ENCODE results near the gene NHSL1.

The NHSL1 gene

GRCh38 chr6:138465007-138465645, 34.2 kb downstream of the NHSL1 start:
- no peak overlapping the region for H3K27ac ChIP-seq (ENCODE audit: low read depth, low read length)
- no peaks in the 10 kb centered on the region for H3K27me3 ChIP-seq (ENCODE audit: low read length)
- no peak overlapping the region for H3K9ac ChIP-seq (ENCODE audit: low read length)
- no peak overlapping the region for H3K4me3 ChIP-seq (ENCODE audit: insufficient read depth, low read length, poor library complexity, severe bottlenecking)
- no peak overlapping the region for H2AFZ ChIP-seq (ENCODE audit: low read depth, low read length, severe bottlenecking)
- H4K20me1 ChIP-seq (ENCODE audit: low read depth, low read length) = no peaks in the 10 kb centered on the region
- TF ChIP-seq CTCF (IDR thresholded peaks at IDR 0.05; ENCODE audit: insufficient read depth, low read length, poor library complexity, severe bottlenecking) (no peak), EZH2phosphoT487 (conservative IDR thresholded peaks at IDR 0.05; ENCODE audit: low read length) (no peak)
- no peaks in the 10 kb centered on the region for H3K36me3 ChIP-seq (ENCODE audit: low read length)
- no peak overlapping the region for H3K4me2 ChIP-seq (ENCODE audit: low read depth, low read length, poor library complexity, severe bottlenecking)
- no peaks in the 10 kb centered on the region for H3F3A ChIP-seq (ENCODE audit: insufficient read depth)
- no peaks in the 10 kb centered on the region for H3K9me3 ChIP-seq (ENCODE audit: insufficient read depth, low read length)
- H3K9me2 ChIP-seq (replicated peaks; ENCODE audit: insufficient read depth, low read length) = no peaks in the 10 kb centered on the region
- H3K79me2 ChIP-seq (ENCODE audit: insufficient read depth, low read length) = no peaks in the 10 kb centered on the region

- H3K9me2 ChIP-seq (replicated peaks; ENCODE audit: insufficient read depth, low read length) = no peaks in the 10 kb centered on the region
- no peaks in the 10 kb centered on the region for H4K20me1 ChIP-seq (ENCODE audit: low read depth, low read length)
- H2AFZ ChIP-seq (ENCODE audit: low read depth, low read length, severe bottlenecking) = no peak overlapping the region
- H3K9ac ChIP-seq (ENCODE audit: low read length) = no peak overlapping the region
- TF ChIP-seq EZH2phosphoT487 (conservative IDR thresholded peaks at IDR 0.05; ENCODE audit: low read length) (no peak), CTCF (IDR thresholded peaks at IDR 0.05; ENCODE audit: insufficient read depth, low read length, poor library complexity, severe bottlenecking) (no peak)
- H3K4me3 ChIP-seq (ENCODE audit: insufficient read depth, low read length, poor library complexity, severe bottlenecking) = no peak overlapping the region
- no peaks in the 10 kb centered on the region for H3F3A ChIP-seq (ENCODE audit: insufficient read depth)
- no peaks in the 10 kb centered on the region for H3K9me3 ChIP-seq (ENCODE audit: insufficient read depth, low read length)
- no peaks in the 10 kb centered on the region for H3K79me2 ChIP-seq (ENCODE audit: insufficient read depth, low read length)
- no peaks in the 10 kb centered on the region for H3K27me3 ChIP-seq (ENCODE audit: low read length)
- H3K4me2 ChIP-seq (ENCODE audit: low read depth, low read length, poor library complexity, severe bottlenecking) = no peak overlapping the region
- no peak overlapping the region for H3K27ac ChIP-seq (ENCODE audit: low read depth, low read length)
- no peaks in the 10 kb centered on the region for H3K36me3 ChIP-seq (ENCODE audit: low read length)
These were observed 35.2 kb downstream of the NHSL1 start for GRCh38 chr6:138464085-138464484.

DNA sequence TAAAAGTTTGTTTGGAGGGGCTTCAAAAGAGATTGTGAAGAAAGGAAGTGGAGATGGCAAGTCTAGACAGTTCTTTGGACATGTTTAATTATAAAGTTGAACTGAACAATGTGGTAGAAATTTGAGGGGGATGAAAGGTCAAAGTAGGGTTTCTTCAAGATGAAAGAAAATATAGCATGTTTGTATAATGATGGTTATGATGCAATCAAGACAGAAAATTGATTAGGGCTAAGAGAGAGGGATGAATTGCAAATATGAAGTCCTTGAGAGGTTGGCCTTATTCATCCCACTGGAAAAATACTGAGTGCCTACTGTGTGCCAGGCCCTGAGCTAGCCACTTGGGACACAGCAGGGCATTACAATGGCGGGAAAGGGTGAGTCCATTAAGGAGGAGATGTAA, 37.6 kb downstream of the NHSL1 start:
- no peaks in the 10 kb centered on the region for H3F3A ChIP-seq (ENCODE audit: insufficient read depth)
- no peaks in the 10 kb centered on the region for H4K20me1 ChIP-seq (ENCODE audit: low read depth, low read length)
- no peak overlapping the region for H3K9ac ChIP-seq (ENCODE audit: low read length)
- no peaks in the 10 kb centered on the region for H3K79me2 ChIP-seq (ENCODE audit: insufficient read depth, low read length)
- no peak overlapping the region for H3K27ac ChIP-seq (ENCODE audit: low read depth, low read length)
- no peak overlapping the region for H3K4me2 ChIP-seq (ENCODE audit: low read depth, low read length, poor library complexity, severe bottlenecking)
- TF ChIP-seq EZH2phosphoT487 (conservative IDR thresholded peaks at IDR 0.05; ENCODE audit: low read length) (no peak), CTCF (IDR thresholded peaks at IDR 0.05; ENCODE audit: insufficient read depth, low read length, poor library complexity, severe bottlenecking) (no peak)
- no peaks in the 10 kb centered on the region for H3K27me3 ChIP-seq (ENCODE audit: low read length)
- no peaks in the 10 kb centered on the region for H3K36me3 ChIP-seq (ENCODE audit: low read length)
- H3K9me2 ChIP-seq (replicated peaks; ENCODE audit: insufficient read depth, low read length) = no peaks in the 10 kb centered on the region
- no peak overlapping the region for H3K4me3 ChIP-seq (ENCODE audit: insufficient read depth, low read length, poor library complexity, severe bottlenecking)
- no peaks in the 10 kb centered on the region for H3K9me3 ChIP-seq (ENCODE audit: insufficient read depth, low read length)
- H2AFZ ChIP-seq (ENCODE audit: low read depth, low read length, severe bottlenecking) = no peak overlapping the region
